GM12892 (cell line): ENCODE data around the gene PAX6.

Source experiments
- POLR2A ChIP-seq: IDR thresholded peaks from 2 replicates; pipeline ENCODE4 v1.6.1; 2011; ENCODE audit warnings: low read depth, low read length, control low read depth
- POLR2AphosphoS5 ChIP-seq: IDR thresholded peaks from 2 replicates; pipeline ENCODE4 v1.6.1; 2011; ENCODE audit warnings: low read depth, low read length, control low read depth
- TAF1 ChIP-seq: IDR thresholded peaks from 2 replicates; pipeline ENCODE4 v1.6.1; 2011; ENCODE audit warnings: low read depth, mild to moderate bottlenecking, control low read depth, low read length, borderline replicate concordance

GRCh38 chr11:31802990-31803812, 7.9 kb downstream of the PAX6 start:
- no peak for TF ChIP-seq POLR2AphosphoS5
- no peak for TF ChIP-seq POLR2A
- no peak for TF ChIP-seq TAF1
